NCI-H187 (cell line): ENCODE measurements around the gene CGB8.

Source experiments
- DNase-seq, 2 experiments: peaks; one replicate each; lab custom pipeline; 2025; lab: John Stamatoyannopoulos, UW

CGB8 gene

GRCh38 chr19:49006905-49007304, 42.0 kb downstream of the CGB8 start:
- DNase-seq: no peak

DNA sequence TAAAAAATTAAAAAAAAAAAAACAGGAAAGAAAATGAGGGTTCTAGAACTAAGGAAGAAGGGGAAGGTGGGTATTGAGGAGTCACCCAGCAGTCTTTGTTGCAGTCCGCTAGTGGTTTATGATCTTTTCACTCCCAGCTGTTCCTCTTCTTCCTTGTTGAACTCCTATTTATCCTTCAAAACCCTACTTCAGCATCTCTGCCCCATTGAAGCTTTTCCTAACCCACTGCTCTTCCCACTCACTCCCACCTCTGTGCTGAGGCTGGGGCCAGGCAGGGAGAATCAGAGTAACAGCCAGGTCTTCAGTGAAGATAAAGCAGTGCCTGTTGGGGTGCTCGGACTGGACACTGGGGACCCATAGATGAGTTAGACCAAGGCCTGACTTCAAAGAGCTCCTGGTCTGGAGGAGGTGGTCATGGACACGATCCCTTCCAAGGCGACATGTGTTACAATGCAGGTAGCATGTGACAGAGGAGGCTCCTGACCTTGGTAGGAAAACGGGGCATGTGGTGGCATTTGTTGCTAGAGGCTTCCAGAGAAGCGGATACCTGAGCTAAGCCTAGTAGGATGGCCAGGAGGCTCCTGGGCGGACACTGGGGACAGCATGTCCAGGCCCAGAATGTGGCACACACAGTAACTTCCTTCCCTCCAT, 43.8 kb downstream of the CGB8 start:
- DNase-seq: no peak

- DNase-seq: no peak
Observed at GRCh38 chr19:49004133-49004532, 44.8 kb downstream of the CGB8 start.

DNA sequence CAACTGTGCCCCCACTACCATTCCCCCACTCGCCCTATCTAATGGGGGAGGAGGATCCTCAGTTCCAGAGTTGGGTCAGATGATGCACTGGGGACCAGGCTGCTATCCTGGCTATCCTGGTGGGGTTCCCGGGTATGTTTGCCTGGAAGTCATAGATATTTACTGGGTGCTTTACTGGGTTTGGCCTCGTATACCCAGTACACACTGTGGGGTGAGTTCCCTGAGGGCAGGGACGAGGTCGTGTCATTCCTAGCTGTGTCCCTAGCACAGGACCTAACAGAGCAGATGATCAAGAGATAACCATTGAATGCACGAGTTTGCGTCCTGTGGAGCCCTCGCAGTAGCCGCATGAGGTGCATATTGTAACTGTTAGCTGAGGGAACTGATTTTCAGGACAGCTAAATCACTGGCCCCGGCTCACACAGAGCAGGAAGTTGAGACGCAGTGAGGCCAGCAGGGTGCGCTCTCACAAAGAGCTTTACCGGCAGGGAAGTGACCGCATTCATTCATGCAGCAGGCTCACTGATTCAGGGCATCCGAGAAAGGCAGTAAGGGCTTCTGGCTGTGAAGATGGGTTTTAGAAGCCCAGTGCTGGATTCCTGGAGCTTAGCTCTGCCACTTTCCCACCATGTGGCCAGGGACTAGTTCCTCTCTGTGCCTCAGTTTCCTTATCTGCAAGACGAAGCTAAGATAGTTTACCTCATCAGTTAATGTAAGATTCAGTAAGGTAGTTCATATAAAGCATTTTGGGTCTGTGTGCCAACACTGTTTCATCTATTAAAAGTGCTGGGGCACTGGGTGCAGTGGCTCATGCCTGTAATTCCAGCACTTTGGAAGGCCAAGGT, 49.2 kb downstream of the CGB8 start:
- DNase-seq: no peak

DNA sequence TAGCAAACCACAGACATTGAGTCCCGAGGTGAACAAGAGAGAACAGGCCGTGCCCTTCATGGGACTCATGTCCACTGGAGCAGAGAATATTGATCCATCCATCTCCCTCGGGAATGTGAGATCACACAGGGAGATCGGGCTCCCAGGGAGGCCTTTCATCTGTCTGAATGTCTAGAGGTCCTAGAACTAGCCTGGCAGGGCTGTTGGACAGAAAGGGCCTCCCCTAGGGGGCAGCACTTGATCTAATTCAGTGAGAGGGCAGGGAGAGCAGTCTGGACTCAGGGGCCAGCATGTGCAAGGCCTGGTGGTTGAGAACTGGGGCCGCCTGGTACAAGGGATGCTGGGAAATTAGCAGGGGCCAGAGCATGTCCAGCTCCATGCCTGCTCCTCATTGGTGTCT, 50.9 kb downstream of the CGB8 start:
- peak; percentile 37 to 39 for DNase-seq
